GM12878 (cell line): Measurements from ENCODE around the gene ALG12. TPM values are rescaled to one million over a fixed set of nuclear protein-coding genes. Genes with fewer than 3 reads are reported as not detected.

Experiments
- ATAC-seq: fragments of 200-7000 bp; cut with Tn5 transposase; 3 replicates; pipeline ENCODE4 v1.9.1; 2020; ENCODE audit warnings: mild to moderate bottlenecking, moderate library complexity
- BruUV-seq: library from RNA; stranded (reverse); fragments of 400-500 nt; replicated peaks from 2 replicates; lab custom pipeline; 2021; lab: Mats Ljungman, UMichigan
- CTCF ChIA-PET: fragments of 300-600 bp; sonication (Branson Sonifier 250); formaldehyde crosslinking; extraction: SDS; loops from one replicate; lab custom pipeline; 2021; ENCODE audit warnings: inconsistent platforms; lab: Yijun Ruan, JAX
- POLR2A ChIA-PET: fragments of 350-600 bp; formaldehyde crosslinking; extraction: SDS; loops from one replicate; lab custom pipeline; 2021; ENCODE audit warnings: inconsistent platforms; lab: Charles Lee
- RAD21 ChIA-PET: fragments of 300-600 bp; sonication (Branson Sonifier 250); formaldehyde crosslinking; loops from one replicate; lab custom pipeline; 2023; ENCODE audit warnings: antibody characterized with exemption; ENCODE audit not compliant: unreplicated experiment; lab: Charles Lee
- SMC1A ChIA-PET: fragments of 300-600 bp; sonication (Branson Sonifier 250); formaldehyde crosslinking; loops from one replicate; lab custom pipeline; 2023; ENCODE audit not compliant: unreplicated experiment, uncharacterized antibody; lab: Charles Lee
- DNase-seq: peaks from one replicate; pipeline ENCODE4 v3.0.0-alpha.2; 2011; ENCODE audit warnings: low read depth, low spot score
- FAIRE-seq: peaks from 3 replicates; lab custom pipeline; 2011; peaks lifted over from hg19 to GRCh38; lab: Jason Lieb, UNC
- H2AFZ ChIP-seq: 2 replicates; pipeline ENCODE4 v1.6.0; 2011; ENCODE audit warnings: low read depth, low read length, control low read depth; ENCODE audit not compliant: control insufficient read depth
- H3K27ac ChIP-seq: 2 replicates; pipeline ENCODE4 v1.5.1; 2011; ENCODE audit warnings: control low read depth; ENCODE audit not compliant: control insufficient read depth, insufficient read depth
- H3K27me3 ChIP-seq, 2 experiments: replicated peaks in 1 of 2; 2 replicates each; pipeline versions ENCODE4 v1.6.0 to v1.6.1; 2011; ENCODE audit warnings: low read length in 1 of 2; ENCODE audit not compliant: control insufficient read depth in 2 of 2, insufficient read depth in 2 of 2
- H3K36me3 ChIP-seq, 2 experiments: 2 replicates each; pipeline ENCODE4 v1.5.1; 2011; ENCODE audit warnings: low read length in 1 of 2; ENCODE audit not compliant: control insufficient read depth in 2 of 2, insufficient read depth in 2 of 2
- H3K4me1 ChIP-seq: 2 replicates; pipeline ENCODE4 v1.6.1; 2011; ENCODE audit warnings: mild to moderate bottlenecking, low read length, moderate library complexity, mixed read lengths; ENCODE audit not compliant: control insufficient read depth, insufficient read depth
- H3K4me2 ChIP-seq: 2 replicates; pipeline ENCODE4 v1.6.0; 2011; ENCODE audit warnings: control low read depth; ENCODE audit not compliant: control insufficient read depth, insufficient read depth
- H3K4me3 ChIP-seq: fragments of 200-600 bp; sonication (generic); 2 replicates; pipeline ENCODE4 v1.5.1; 2016
- H3K79me2 ChIP-seq: 2 replicates; pipeline ENCODE4 v1.6.0; 2011; ENCODE audit warnings: low read length; ENCODE audit not compliant: control insufficient read depth, insufficient read depth
- H3K9ac ChIP-seq: 2 replicates; pipeline ENCODE4 v1.8.0; 2011; ENCODE audit warnings: low read length, control low read depth, mixed read lengths; ENCODE audit not compliant: control insufficient read depth, insufficient read depth
- H3K9me3 ChIP-seq: replicated peaks from 3 replicates; pipeline ENCODE4 v1.5.1; 2011; ENCODE audit warnings: mild to moderate bottlenecking, low read length; ENCODE audit not compliant: control insufficient read depth, insufficient read depth
- H4K20me1 ChIP-seq: 2 replicates; pipeline ENCODE4 v1.6.0; 2011; ENCODE audit not compliant: control insufficient read depth, insufficient read depth
- NFYA ChIP-seq: IDR thresholded peaks from 2 replicates; pipeline ENCODE4 v1.6.1; 2011; ENCODE audit warnings: low read depth, mild to moderate bottlenecking, low read length, improper control_type of control experiment, borderline replicate concordance
- WGBS: methylation state at CpG from one replicate; pipeline ENCODE4 v1.1.6; 2016; ENCODE audit warnings: low lambda C conversion rate; ENCODE audit not compliant: insufficient replicate concordance, insufficient coverage; ENCODE audit errors: missing lambda C conversion rate; 5-methylcytosine and 5-hydroxymethylcytosine counted together
- in situ Hi-C: fragments of 300-500 bp; cut with MboI; formaldehyde crosslinking; loops from 9 replicates; pipeline ENCODE4 v1.14.3; 2018; ENCODE audit warnings: mixed read lengths
- intact Hi-C: fragments of 100-400 bp; cut with micrococcal nuclease; formaldehyde crosslinking; loops from one replicate; pipeline ENCODE4 v1.14.2; 2022; ENCODE audit not compliant: unreplicated experiment
- polyA plus RNA-seq, 11 experiments: library from polyadenylated mRNA; depleted of rRNA in 4 of 11; unstranded in 6 of 11; stranded (reverse) in 5 of 11; fragments of >200 nt; fragmentation: Nextera tagmentation in 4 of 11; fragmentation: Illumina TruSeq in 1 of 11; extraction: Ambion mirVana in 4 of 11; extraction: Trizol in 1 of 11; gene quantifications; 1 replicate in 1 of 11; 2 replicates in 10 of 11; pipeline versions ENCODE4 v1.2.1 to v1.2.3, GENCODE V29; 2011 to 2016; ENCODE audit warnings: inconsistent platforms in 2 of 11, missing spikeins in 2 of 11, low read depth in 1 of 11
- total RNA-seq, 4 experiments: library from RNA; depleted of rRNA in 3 of 4; stranded (reverse); fragments of >200 nt in 3 of 4; fragmentation: Illumina TruSeq in 1 of 4; extraction: Trizol in 1 of 4; gene quantifications; 2 replicates each; pipeline versions ENCODE4 v1.2.1 to v1.2.3, GENCODE V29; 2013 to 2021
- TF ChIP-seq, protein P1 (sequence below): IDR thresholded peaks from 2 replicates; pipeline ENCODE4 v1.6.1; 2012; ENCODE audit warnings: low read depth, low read length, improper control_type of control experiment

The ALG12 gene
- total and polyA plus RNA-seq, 10 of the 15 experiments (the other 5 are each of a cell fraction or from before 2014, with no cell fraction given): 0.22 to 23.4 (median 6.6) TPM

GRCh38 chr22:49882519-49883293 lies 35.5 kb downstream of the ALG12 start:
- H3K9me3 ChIP-seq: peaks cover 1% of the 10 kb centered on the region; the same call in 1 of the 3 replicates
- ChIA-PET CTCF (interaction anchor here (1.0 kb wide), 1 partner anchor 12 kb away, joined by 3 read pairs; no protein-coding TSS in a partner anchor), RAD21 (interaction anchor here (0.8 to 2.4 kb wide), 4 partner anchors 27 to 58 kb away, joined by 3 to 8 read pairs (median 6); no protein-coding TSS in a partner anchor), POLR2A (interaction anchor here (0.6 kb wide), 1 partner anchor 11 kb away, joined by 3 read pairs; no protein-coding TSS in a partner anchor)
- DNase-seq: no peak
- no peak overlapping the region for H2AFZ ChIP-seq
- peaks cover 36% of the 10 kb centered on the region for H3K79me2 ChIP-seq
- H3K4me2 ChIP-seq: peak overlapping the region; percentile 91; the same call in 1 of the 2 replicates
- in situ Hi-C loops: no loop called here
- no peaks in the 10 kb centered on the region for H4K20me1 ChIP-seq
- no peaks in the 10 kb centered on the region for H3K27me3 ChIP-seq
- BruUV-seq: no TSS peak
- WGBS: 96% methylated on average over 21 of the region's 21 CpGs
- peak overlapping the region; percentile 63; the same call in 1 of the 2 replicates for H3K27ac ChIP-seq
- intact Hi-C loops: no loop called here
- no peak for TF ChIP-seq NFYA
- TF ChIP-seq, protein P1, sequence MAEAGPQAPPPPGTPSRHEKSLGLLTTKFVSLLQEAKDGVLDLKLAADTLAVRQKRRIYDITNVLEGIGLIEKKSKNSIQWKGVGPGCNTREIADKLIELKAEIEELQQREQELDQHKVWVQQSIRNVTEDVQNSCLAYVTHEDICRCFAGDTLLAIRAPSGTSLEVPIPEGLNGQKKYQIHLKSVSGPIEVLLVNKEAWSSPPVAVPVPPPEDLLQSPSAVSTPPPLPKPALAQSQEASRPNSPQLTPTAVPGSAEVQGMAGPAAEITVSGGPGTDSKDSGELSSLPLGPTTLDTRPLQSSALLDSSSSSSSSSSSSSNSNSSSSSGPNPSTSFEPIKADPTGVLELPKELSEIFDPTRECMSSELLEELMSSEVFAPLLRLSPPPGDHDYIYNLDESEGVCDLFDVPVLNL: no peak
- TF ChIP-seq, all 136 proteins: peak for 0
- no peak for ATAC-seq
- Histone ChIP-seq H3K4me3 (0 out of 2 replicates have a peak overlapping the region, but pooled peaks have one; percentile 53), H3K4me1 (peaks cover 28% of the 10 kb centered on the region), H3K9ac (no peak overlapping the region), H3K36me3 (peaks cover 29 to 32% of the 10 kb centered on the region in 2 experiments)
- SMC1A ChIA-PET: interaction anchor here (0.7 to 3.1 kb wide), 8 partner anchors 11 to 116 kb away, joined by 3 to 22 read pairs (median 4); partner anchors contain the start of genes ALG12 and CRELD2
- no peak for FAIRE-seq
